Islet of Langerhans (tissue), 1 donor: ENCODE results near the gene PANX2.
"Not testable (repeated sequence)": the region's sequence is repeated elsewhere in the genome, so short reads cannot be mapped to it uniquely, and the experiment has no call there.

ENCODE experiments used
- FAIRE-seq: peaks from one replicate; lab custom pipeline; 2011; peaks lifted over from hg19 to GRCh38; lab: Jason Lieb, UNC

PANX2 gene, protein sequence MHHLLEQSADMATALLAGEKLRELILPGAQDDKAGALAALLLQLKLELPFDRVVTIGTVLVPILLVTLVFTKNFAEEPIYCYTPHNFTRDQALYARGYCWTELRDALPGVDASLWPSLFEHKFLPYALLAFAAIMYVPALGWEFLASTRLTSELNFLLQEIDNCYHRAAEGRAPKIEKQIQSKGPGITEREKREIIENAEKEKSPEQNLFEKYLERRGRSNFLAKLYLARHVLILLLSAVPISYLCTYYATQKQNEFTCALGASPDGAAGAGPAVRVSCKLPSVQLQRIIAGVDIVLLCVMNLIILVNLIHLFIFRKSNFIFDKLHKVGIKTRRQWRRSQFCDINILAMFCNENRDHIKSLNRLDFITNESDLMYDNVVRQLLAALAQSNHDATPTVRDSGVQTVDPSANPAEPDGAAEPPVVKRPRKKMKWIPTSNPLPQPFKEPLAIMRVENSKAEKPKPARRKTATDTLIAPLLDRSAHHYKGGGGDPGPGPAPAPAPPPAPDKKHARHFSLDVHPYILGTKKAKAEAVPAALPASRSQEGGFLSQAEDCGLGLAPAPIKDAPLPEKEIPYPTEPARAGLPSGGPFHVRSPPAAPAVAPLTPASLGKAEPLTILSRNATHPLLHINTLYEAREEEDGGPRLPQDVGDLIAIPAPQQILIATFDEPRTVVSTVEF

DNA sequence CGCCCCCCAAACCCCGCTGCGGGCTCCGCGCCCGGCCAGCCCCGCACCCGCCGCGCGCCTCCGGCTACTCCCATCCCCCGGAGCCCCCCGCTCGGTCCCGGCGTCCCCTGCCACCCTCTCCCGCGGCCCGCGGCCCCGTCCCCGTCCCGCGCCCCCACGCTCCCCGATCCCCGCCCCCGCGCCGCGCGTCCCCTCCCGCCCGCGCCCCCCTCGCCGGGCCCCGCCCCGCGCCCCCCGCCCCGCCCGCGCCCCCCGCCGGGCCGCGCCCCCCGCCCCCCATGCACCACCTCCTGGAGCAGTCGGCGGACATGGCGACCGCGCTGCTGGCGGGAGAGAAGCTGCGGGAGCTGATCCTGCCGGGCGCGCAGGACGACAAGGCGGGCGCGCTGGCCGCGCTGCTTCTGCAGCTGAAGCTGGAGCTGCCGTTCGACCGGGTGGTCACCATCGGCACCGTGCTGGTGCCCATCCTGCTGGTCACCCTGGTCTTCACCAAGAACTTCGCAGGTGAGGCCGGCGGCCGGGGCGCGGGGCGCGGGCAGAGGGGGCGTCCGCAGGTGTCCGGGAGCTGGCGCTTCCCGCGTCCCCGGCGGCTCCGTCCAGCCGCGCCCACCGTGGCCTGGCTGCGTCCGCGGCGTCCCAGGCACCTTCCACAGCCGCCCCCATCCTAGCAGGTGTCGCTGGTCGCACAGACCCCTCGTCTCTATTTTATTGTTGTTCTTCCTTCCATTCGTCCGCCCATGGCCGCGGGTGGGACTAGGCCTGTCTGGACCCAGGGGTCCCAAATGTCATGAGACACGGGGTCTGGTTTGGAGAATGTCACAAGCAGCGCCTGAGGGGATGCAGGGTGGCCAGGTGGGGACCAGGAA is at the start of gene PANX2:
PANX2 (plus strand) TSS at position 279 of the 866 bp plus-strand sequence; CDS start at position 279, 0 bp downstream.
- FAIRE-seq = no peak

- no peak for FAIRE-seq
These were observed 49.3 kb upstream of the PANX2 start for GRCh38 chr22:50121202-50121740.

DNA sequence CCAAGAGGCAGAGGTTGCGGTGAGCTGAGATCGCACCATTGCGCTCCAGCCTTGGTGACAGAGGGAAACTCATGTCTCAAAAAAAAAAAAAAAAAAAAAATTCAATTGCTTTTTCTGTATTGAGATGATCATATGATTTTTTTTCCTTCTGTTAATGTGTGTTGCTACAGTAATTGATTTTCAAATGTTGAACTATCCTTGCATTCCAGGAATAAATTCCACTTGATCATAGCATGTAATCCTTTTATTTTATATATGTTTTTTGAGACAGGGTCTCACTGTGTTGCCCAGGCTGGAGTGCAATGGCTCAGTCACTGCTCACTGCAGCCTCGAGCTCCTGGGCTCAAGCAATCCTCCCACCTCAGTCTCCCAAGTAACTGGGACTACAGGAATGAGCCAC is 47.4 kb upstream of the PANX2 start:
- FAIRE-seq = no peak

DNA sequence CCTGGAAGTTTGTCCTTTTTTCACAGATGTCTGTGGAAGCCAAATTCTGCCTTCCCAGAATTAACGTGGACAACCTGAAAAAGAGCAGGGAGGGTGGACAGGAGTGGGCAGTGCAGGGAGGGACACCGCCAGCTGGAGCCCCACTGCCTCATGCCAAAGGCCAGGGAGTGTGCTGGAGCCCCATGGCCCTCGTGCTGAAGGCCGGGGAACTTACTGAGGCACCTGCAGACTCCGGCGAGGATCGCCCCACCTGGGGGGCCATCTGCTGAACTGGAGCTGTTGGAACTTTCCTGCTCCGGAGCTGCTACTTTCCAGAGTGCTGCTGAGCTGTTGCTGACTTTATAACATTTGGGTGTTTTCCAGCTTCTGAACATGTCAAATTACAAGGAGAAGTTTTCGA is 45.5 kb upstream of the PANX2 start:
- FAIRE-seq = no peak

DNA sequence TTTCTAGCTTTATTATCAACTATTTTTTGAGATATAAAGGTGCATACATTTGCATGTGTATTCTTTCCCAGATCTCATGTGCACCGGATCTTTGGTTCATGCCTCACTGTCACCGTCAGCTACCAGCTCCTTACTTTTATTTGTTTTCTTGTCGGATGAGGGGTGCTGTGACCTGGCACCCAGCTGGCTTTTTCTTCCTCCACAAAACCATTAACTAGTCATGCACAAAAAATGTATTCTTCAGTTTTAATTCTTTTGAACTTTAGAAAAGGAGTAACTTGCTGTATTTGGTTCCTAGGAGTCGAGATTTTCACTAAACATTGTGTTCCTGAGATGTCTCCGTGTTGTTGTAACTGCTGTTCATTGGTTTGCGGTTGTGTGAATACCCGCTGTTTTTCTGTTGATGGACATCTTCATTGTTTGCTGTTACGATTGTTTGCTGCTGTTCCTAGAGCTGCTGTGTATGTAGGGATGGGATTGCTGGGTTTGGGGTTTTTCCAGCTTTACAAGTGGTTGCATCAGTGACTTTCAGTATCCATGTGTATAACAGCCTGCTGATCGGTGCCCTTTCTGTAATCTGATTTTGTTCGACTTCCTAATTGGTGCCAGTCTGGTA is 41.3 kb upstream of the PANX2 start:
- FAIRE-seq = no peak

GRCh38 chr22:50131894-50132293 is 38.6 kb upstream of the PANX2 start:
- FAIRE-seq = no peak

- FAIRE-seq = no peak
These were observed 36.0 kb upstream of the PANX2 start for GRCh38 chr22:50134481-50134880.

DNA sequence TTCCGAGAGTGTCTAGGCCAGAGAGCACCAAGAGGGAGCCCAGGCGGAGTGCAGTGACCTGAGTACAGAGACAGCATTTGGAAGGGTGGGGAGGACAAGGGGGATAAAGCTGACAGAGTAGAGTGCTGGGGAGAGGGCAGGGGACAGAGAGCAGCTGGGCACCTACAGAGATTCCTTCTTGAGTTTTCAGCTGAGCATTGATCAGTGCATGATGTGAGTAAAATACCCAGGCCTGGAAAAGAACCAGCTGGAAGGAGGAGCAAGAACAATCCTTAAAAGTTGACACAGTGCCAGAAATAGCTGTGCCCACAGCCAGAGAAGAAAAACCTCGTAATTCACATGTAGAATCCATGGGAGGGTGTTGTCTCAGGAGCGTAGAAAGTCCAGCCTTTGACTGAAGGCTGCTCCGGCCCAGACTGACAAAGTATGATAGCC is 33.9 kb upstream of the PANX2 start:
- no peak for FAIRE-seq

GRCh38 chr22:50137277-50137676 is 33.3 kb upstream of the PANX2 start:
- not testable (repeated sequence) for FAIRE-seq

GRCh38 chr22:50138041-50138440 is 32.5 kb upstream of the PANX2 start:
- no peak for FAIRE-seq

DNA sequence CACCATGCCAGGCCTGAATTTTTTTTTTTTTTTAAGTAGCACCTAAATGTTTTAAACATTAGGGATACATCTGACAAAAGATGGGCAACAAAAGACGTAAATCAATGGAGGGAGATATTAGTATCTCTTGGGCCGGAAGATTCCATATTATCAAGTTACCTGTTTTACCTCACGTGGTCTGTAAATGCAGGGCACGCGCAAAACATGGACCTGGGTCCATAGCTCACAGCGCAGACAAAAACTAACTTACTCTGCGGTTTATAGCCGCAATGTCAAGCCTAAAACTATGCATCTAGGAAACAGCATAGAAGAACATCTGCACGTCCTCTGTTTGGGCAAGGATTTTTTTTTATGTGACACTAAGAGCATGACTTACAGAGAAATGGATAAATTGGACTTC is 31.5 kb upstream of the PANX2 start:
- FAIRE-seq = no peak

DNA sequence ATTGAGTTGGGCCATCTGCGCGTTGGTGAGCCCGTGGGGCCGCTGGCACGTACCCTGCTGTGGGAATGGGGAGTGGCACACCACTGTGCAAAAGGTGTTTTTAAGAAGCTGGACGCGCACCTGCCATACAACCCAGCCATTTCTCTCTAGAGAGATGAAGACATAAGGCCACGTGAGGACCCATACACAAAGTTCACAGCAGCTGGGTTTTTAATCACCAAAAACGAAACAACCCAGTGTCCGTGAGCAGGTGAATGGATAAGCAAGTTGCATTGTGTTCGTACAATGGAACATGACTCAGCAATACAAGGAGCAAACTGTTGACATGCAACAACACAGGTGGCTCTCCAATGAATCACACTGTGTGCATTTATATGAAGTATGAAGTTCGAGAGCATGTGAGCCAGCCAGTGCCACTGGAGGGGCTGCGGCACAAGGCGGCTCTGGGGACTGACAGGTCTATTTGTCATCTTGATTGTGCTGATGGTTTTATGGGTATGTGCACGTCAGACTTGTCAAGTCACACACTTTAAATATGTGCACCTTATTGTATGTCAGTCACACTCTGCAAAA is 30.6 kb upstream of the PANX2 start:
- no peak for FAIRE-seq

DNA sequence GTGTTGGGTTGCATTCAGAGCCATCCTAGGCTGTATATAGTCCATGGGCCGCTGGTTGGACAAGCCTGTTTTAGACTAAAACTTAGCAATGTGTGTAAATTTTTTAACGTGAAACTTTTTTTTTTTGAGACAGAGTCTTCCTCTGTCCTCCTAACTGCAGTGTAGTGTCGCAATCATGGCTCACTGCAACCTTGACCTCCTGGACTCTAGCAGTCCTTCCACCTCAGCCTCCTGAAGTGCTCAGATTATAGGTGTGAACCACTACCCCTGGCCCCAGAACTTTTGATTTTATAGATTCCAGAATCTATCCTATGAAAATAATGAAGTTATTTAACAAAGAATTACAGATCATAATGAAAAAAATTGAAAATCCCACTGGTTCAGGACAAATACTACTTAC is 29.9 kb upstream of the PANX2 start:
- FAIRE-seq = no peak

DNA sequence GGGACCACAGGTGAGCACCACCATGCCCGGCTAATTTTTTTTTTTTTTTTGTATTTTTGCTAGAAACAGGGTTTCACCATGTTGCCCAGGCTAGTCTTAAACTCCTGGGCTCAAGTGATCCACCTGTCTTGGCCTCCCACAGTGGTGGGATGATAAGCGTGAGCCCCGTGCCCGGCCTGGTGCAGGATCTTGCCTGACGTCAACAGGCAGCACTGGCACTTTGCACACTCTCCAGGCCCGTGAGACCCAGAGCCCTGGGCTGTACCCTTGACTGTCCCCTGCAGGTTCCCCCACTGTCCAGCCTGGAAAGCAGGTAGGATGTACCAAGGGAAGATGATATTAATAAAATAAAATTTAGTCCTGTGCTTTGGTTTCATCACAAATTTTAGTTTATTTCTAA is 29.1 kb upstream of the PANX2 start:
- no peak for FAIRE-seq

DNA sequence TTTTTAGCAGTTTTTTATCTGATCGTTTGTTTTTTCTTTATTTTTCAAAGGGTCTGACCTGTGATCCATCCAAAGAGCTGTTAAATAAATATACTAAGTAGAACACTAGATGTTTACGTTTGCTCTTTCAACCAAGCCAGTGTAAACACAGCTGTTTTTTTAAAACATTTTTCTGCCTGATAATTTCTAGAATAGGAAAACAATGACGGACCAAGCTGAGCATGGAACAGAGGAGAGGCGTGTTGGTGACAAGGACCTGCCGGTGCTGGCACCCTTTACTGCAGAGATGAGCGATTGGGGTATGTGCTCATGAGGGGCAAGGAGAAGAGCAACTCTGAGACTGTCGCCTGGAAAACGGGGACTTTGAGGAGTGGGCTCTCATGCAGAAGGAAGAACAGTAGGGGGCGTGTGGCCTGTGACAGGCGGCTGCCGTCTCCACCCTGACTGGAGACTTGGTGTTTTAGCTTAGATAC is 28.6 kb upstream of the PANX2 start:
- peak; percentile 61 for FAIRE-seq

DNA sequence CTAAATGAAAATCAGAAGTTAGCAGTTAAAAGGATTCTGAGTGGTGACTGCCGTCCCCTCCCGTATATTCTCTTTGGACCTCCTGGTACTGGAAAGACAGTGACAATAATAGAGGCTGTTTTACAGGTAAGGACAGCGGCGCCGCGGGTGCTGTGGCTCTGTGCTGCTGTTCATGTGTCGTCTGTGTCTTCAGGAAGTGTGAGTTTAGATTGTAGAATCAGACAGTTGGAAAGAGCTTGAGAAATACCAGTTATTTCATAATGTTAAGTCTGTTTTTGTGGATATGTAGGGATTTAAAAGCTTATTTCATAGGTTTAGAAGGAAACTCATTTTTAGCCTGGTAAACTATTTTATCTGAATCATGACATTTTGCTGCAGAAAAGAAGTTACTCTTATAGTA is 27.4 kb upstream of the PANX2 start:
- no peak for FAIRE-seq

DNA sequence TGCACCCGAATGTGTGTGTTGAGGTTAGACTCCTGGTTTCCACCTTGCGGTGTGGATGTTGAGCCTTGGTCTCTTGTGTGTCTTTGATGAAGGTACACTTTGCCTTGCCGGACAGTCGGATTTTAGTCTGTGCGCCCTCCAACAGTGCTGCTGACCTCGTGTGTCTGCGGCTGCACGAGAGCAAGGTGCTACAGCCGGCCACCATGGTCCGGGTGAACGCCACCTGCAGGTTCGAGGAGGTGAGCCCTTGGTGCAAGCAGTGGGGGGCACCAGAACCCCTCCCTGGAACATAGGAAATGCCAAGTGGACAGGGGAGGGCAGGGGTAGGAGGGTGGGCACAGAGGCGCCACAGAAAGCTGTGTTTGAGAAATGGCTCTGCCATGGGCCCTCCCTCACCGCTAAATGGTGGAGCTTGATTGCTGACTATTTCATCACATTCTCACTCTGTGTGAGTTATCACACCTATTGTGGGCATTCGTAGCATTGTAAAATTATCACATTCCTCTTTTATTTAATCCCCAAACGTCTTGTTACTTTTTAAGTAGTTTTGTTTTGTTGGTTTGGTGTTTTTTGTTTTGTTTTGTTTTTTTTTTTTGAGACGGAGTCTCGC is 26.4 kb upstream of the PANX2 start:
- FAIRE-seq = no peak

- FAIRE-seq = no peak
These were observed 24.7 kb upstream of the PANX2 start for GRCh38 chr22:50145721-50146438.

DNA sequence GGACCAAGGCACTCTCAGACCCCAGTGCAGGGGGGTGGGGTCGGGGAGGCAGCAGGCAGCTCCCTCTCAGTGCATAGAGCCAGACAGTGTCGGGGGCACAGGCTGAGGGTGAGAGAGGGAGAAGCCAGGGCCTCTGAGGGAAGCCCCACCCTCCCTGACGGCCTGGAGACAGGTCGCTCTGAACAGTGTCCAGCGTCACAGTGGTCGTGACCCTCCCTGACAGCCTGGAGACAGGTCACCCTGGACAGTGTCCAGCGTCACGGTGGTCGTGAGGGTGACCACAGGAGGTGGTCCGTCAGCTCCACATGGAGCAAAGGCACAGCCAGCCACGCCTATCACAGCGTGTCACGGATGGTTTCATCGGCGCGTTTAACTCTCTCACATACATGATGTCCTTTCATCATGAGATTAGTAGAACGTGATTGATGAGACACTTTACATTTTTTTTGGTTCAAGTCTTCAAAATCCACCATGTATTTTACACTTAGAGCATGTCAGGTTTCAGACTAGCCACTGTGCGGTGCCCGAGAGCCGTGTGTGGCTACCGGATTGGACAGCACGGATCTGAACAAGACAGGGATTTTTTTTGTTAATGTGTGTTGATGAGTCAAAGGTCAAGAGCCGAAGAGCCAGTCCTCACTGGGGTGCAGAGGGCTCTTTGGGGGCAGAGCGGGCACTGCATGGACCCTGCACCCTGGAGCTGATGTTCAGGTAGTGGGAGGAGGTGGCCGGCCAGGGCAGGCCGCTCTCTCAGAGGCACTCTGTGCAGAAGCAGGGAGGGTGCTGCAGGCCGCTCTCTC is 23.9 kb upstream of the PANX2 start:
- FAIRE-seq = peak; percentile 61
